HL-60/S4 treated with phorbol 12-myristate 13-acetate at 8.2 ng/mL for 4 days and 3 days (cell line): Measurements from ENCODE around the gene PDRG1.

Experiments
- in situ Hi-C: fragments of 300-500 bp; cut with MboI; formaldehyde crosslinking; loops from 2 replicates; pipeline ENCODE4 v1.15.0; 2022; ENCODE audit warnings: low sequenced_read_pairs

PDRG1 gene

DNA sequence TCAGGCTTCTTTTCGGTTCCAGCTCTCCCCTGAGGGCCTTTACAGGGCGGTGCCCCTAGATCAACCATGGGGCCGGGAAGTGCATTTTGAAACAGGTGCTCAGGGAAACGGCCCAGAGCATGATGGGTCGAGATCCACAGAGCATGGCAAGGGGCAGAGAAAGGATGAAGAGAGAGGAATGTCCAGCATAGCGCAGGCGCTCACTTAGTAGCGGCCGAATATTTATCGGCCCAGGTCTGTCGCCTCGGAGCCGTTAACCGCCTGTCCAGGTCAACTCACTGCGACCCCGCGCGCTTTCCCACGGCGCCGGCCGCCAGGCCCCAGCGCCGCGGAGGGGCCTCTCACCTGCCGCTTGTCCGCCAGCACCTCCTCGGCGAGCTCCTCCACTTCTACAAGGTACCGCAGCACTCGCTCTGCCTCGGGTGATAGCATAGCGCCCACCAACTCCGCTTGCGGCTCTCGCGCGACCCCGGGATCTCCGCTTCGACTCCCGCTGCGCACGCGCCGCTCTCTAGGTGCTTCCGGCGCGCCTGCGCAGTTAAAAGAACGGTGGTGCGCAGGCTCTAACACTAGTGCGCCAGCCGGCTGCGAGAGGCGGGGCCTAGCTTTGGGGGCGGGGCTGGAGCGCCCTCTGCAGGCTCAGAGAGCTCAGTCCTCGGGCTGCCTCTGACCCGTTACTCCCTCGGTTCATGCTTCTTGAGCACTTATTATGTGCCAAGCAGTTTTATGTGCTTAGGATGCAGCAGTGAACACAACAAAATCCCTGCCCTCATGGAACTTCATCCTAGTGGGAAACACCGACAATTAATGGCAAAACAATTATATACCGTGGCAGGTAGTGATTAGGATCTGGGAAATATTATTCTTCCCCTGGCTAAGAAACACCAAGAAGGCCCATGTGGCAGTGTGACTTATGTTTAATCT, at the start of gene PDRG1:
PDRG1 (minus strand) TSS at position 517 of the 924 bp plus-strand sequence; CDS start at position 432, 85 bp downstream.
- in situ Hi-C loops: no loop called here

DNA sequence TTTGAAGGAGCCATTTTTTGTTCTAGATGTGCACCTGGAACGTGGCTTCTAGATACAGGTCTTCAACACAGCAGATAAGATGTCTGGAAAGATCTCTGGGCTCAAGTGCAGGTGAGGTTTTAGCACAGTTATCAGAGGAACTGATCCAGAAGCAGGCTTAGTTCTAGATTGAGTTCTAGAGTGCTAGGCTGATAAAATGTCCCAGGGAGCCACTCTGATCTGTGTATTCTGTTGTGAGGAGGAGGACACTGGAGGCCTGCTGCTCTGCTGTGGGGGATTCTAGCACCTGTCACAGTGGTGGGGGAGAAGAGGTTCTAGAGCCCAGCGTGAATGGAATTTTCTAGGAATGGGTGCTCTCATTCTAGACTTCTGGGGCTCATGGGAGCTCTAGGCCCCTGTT, 46.4 kb upstream of the PDRG1 start:
- in situ Hi-C loops: no loop called here

DNA sequence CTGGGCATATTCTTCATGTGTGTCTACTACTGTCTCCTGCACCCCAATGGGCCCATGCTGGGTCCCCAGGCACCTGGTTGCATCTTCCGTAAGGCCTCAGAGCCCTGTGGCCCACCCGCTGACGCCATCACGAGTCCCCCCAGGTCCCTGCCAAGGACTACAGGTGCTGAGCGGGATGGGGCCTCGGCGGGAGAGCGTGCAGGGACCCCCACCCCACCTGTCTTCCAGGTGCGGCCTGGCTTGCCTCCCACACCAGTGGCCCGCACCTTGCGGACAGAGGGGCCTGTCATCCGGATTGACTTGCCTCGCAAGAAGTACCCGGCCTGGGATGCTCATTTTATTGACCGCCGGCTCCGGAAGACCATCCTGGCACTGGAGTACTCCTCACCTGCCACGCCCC, 45.1 kb upstream of the PDRG1 start:
- in situ Hi-C loops: no loop called here

DNA sequence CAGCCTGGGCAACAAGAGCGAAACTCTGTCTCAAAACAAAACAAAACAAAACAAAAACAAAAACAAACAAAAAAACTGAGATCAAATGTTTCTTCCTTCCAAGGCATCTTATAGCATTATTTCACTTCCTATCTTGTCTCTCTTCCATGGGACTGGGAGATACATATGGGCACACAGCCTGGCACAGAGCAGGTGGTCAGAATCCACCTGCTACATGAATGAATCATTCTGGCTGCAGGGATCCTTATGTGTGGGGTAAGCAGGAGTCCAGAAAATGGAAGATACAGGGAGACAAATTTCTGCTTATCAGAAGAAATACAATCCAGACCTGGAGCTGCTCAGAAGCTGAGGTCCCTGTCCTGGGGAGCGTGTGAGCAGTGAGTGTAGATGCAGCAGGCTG, 40.2 kb upstream of the PDRG1 start:
- in situ Hi-C loops: no loop called here

DNA sequence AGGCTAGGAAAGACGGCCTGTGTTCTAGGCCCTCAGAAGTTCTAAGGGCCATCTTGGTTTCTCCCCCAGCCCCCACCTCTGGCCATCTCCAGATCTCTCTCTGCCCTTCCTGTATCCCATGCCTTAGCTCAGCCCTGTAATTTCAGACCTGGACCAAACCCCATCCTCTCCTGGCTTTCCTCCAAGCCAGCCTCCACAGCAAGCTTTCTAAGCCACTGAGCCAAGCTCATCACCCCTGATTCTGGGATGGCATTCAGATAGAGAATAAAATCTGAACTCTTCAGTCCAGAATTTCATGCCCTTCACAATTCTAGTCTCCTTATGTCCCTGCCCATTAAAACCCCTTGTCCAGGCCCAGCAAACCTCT, 39.5 kb upstream of the PDRG1 start:
- in situ Hi-C loops: no loop called here

DNA sequence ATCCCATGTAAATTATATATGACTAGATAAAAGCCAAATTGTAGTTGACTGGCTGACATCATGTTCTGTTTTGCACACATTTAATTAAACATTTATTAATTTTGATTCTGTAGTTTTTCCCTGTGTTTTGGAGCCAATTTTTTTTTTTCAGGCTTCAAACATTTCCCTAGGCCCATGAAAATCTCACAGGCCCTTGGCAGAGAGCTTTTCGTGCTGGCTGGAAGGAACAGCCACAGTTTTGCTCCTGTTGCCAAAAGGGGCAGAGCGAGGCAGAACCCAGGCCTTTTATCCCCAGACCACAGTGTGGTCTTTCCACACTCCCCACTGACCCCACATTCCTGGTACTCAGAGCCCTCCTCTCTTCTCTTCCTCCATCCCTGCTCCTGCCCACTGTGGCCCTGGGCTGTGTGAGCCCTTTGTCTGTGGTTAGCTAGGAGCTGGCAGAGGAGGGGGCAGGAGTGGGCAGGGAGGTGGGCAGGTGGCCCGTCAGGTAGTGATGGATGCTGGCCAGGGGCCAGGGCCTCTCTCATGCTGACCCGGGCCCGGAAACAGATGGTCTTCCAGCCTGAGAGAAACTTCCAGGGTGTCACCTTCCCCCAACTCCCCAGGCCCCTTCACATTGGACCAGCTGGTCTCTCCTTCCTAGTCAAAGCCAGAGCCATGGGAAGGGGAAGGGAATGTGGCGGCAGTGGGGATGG, 38.9 kb upstream of the PDRG1 start:
- in situ Hi-C loops: no loop called here

DNA sequence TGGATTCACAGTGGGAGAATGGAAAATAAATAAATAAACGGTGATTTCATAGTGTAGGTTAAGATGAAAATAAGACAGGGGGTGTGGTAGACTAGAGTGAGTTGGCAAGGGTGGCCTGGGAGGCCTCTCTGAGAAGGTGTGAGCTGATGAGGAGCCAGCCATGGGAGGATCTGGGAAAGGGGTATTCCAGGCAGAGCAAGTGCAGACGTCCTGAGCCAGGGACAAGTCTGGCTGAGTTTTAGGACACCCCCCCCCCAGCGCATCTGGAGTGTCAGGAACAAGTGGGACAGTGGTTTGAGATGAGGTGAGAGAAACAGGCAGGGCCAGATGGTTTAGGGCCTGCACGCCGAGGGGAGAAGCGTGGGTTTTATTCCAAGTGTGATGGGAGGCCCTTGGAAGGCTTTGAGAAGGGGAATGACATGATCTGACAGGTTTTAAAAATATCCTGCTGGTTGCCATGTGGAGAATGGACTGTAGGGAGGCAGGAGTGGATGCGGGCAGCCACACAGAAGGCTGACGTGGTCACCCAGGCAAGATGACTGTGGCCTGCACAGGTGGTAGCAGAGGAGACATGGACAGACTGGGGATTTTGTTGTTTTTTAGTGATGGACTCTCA, 37.3 kb upstream of the PDRG1 start:
- in situ Hi-C loops: no loop called here

DNA sequence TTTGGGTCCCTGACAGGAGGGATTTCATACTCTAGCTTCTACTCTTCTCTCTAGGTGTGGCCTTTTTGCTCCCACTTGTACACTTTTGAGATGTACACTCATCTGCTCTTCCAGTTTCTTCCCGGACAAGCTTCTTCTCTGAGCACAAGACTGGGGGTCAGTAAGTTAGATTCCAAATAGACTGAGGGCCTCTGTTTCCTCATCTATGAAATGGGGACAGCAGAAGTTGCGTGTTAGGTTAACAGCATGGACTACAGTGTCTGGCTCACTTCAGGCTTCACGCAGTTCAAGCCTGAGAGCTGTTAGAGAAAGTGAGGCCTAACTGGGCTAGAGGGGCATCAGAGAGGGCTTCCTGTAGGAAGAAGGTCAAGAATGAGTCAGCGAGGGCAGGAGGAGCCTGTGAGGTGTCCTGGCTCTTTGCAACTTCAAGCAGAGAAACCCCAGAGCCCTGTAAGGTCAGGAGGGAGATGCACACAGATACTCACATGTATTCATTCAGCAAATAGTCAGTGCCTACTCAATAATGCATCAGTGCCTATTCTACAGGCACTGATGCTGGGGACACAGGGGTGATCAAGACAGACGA, 36.7 kb upstream of the PDRG1 start:
- in situ Hi-C loops: no loop called here

DNA sequence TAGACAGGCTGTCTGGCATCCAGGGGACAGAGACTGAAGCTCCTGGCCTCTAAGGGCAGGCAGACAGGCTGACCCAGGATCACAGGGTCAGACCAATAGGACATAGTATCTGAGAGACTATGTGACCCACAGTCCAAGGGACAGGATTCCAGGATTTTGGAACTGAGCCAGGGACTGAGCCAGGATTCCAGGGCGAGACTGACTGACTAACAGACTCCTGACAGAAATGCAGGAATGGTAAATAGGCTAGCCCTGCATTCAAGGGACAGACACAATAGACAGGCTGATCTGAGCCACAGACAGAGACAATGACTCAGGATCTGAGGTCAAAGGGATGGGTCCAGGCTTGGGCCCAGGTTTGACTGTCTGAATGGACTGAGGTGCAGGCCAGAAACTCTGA, 35.9 kb upstream of the PDRG1 start:
- in situ Hi-C loops: no loop called here

DNA sequence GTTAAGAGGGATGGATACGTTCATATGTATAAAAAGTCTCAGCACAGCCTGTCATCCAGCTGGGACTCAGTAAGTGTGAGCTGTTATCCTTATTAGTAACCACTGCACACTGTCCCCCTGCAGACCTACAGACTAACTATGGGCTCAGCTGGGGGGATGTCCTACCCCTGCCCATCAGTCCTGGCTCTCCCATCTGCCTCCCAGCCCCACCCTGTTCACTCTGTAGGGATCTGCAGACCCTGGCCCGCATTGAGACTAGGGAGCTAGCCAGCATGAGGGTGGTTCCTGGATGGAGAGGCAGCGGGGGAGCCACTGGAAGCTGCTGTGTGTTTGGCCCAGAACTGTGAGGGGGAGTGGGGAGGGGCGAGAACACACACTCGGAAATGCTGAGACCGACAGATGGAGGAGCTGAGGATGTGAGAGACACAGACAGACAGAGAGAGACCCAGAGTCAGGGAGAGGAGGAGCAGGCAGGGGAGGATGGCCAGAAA, 33.2 kb upstream of the PDRG1 start:
- in situ Hi-C loops: no loop called here

DNA sequence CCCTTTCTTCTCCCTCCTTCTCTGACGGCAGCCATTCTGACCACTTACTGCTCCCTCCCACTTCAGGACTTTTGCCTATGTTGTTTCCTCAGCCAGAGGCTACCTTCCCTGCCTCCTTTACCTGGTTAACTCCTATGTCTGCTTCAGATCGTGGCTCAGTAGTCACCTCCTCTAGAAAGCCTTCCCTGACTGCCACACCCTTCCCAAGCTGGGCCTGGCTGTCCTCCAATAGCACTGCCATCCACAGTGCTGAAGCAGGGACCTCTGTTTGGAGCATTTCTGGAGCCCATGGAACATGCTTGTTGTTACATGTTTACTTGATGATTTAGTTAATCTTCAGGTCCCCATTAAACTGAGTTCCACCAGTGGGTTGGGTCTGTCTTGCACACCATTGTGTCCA, 29.9 kb upstream of the PDRG1 start:
- in situ Hi-C loops: no loop called here

DNA sequence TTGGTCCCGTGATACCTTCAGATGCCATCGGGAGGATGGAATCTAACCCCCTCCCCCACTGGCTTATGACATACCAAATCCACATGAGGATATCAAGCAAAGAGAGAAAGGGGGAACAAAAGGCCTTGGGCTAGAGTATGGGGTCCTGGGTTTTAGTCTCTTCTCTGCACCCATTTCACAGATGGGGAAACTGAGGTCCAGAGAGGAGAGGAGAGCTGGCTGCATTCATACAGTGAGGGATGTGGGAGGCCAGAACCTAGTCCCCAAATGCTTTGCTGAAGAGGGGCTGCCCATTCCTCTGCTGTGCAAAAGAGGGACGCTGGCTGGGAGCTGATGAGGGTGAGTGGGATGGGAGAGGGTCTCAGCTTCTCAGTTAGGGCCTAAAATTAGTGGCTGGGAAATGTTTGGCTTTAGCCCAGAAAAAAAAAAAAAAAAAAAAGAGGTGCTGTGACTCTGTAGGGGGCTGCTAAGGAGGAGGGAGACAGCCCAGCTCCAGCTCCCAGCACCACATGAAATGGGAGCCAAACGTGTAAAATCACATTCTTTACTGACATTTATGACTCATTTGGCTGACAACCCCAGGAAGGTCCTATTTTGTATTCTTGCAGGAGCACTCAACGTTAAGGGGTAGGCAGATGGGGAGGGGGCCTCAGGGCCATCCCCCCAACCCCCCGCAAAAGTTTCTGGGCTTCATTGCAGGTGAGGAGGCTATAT, 28.0 kb upstream of the PDRG1 start:
- in situ Hi-C loops: no loop called here

DNA sequence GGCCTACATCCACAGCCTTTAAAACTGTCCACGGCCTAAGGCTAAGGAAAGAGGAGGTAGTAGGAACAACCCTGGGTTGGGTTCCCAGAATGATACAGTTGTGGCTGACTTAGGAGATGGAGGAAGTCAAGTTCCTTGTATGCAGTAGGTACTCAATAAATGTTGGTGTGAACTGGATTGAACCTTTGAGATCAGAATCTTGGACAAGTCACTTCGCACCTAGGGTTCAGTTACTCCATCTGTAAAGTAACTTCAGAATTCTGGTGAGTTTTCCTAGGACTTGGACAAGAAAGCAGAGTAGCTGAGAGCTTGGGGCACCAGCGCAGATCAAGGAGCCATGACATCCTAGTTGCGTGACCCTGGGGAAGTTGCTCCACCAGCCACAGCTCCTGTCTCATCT, 25.2 kb upstream of the PDRG1 start:
- in situ Hi-C loops: no loop called here

DNA sequence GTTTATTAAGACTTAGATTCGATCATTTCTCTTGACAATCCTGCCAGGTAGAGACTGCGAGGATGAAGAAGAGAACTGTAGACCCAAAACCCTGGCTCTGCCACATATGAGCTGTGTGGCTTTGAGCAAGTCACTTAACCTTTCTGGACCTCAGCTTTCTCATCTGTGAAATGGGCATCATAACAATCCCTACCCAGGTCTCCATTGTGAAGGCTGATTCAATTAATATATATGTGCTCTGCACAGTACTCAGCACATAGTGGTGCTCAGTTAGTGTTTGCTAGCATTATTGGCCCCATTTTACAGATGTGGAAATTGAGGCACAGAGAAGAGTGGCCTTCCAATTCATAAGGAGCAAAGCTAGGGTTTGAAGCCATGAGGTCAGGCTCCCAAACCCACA, 24.0 kb upstream of the PDRG1 start:
- in situ Hi-C loops: no loop called here

DNA sequence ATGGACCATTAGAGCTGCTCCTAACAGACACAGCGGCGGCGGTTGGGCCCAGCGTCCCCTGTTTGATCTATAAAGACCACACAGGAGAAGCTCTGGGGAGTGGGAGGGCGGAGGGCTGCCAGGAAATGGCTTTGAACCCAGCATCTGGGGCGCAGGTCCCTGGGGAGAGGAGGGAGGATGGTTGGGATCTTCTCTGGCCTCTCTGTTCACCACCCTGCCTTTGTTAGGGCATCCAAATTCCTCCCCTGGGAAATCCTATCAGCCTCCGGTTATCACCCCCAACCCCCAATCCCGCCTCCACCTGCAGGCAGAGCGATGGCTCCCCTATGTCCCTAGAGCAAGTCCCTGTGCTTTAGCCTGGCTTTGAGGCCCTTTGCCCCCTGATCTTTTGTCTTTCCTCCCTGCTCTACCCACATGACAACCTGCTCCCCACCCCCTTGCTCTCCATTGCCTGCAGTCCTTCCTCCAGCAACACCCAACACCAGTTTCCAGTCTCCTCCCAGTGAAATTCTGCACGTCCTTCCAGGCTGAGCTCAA, 23.2 kb upstream of the PDRG1 start:
- in situ Hi-C loops: no loop called here

DNA sequence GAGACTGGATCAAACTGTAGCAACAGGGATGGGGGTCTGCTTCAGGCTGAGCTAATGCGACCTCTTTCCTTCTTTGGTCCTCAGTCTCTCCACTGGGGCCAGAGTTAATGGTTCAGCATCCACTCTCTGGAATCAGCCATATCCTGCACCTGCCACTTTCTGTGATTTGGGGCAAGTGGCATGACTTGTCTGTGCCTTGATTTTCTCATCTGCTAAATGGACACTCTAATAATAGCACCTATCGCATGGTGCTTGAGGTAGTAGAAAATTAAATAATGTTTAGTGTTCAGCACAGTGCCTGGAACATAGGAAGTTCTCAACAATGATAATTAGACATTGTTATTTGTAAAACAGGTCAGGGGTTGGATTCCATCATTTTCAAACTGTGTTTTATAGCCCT, 22.4 kb upstream of the PDRG1 start:
- in situ Hi-C loops: no loop called here

DNA sequence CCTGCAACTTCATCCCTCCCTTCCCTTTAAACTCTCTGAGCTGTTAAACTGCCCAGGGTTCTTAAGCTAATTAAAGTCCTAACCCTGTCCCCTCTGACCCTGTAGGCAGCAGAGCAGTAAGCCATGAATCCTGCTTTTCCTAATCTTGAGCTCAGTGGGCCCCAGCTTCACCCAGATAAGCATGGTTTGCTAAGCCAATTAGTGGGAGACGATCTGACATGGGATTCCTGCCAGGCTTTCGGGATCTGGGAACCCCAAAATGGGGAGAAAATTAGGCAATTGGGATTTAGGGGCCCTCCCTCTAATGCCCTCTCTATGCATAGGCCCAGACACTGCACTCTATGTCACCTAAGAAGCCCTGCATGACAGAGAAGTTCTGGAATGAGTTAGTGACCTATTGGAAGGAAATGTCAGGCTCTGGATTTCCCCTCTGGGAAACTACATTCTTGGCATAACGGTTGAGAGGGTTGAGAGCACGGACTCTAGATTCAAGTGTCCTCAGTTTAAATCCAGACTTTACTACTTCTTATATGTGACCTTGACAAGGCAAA, 20.7 kb upstream of the PDRG1 start:
- in situ Hi-C loops: no loop called here

DNA sequence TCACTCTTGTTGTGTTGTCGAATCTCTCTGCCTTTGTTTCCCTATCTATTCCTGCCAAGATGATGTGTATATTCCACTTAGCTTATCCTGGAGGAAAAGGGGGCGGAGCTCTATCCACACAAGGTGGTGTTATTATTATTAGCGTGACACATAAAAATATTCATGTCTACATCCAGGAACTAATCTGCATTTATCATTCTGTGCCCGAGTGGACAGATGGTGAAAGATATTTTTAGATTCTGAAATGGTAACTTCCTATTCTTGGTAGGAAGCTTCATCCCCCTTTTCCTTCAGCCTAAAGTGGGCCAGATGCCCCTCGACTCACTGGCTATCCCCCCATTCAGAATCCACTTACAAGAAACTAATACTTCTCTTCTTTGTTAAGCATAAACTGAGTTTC, 18.1 kb upstream of the PDRG1 start:
- in situ Hi-C loops: no loop called here

DNA sequence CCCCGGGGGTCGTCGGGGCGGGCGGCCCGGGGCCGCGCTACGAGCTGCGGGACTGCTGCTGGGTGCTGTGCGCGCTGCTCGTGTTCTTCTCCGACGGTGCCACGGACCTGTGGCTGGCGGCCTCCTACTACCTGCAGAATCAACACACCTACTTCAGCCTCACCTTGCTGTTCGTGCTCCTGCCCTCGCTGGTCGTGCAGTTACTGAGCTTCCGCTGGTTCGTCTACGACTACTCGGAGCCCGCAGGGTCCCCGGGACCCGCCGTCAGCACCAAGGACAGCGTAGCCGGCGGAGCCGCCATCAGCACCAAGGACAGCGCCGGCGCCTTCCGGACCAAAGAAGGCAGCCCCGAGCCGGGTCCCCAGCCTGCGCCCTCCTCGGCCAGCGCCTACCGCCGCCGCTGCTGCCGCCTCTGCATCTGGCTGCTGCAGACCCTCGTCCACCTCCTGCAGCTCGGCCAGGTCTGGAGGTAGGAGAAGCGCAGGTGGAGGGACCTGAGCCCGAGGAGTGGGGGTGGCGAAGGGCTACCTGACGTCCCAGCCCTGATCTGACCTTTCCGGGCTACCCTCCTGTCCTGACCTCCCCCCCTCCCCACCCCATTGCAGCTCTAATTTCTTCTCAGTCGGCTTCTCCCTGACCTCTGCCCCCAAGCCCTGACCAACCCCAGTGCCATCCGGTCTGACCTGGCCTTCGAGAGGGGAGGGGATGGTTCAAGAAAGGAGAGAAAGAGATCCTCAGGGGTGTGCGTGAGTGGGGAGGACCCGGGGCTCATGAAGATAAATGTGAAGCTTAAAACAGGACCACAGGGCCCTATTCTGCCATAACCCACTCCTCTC, 16.7 kb upstream of the PDRG1 start:
- in situ Hi-C loops: no loop called here
